GM23338 (cell line): ENCODE measurements around the gene RELL1. TPM values are rescaled to one million over a fixed set of nuclear protein-coding genes. Genes with fewer than 3 reads are reported as not detected.

Source experiments
- ATAC-seq: fragments of 200-7000 bp; cut with Tn5 transposase; 3 replicates; pipeline ENCODE4 v1.9.1; 2020
- DNase-seq: peaks from one replicate; pipeline ENCODE4 v3.0.0-alpha.2; 2015; ENCODE audit warnings: low spot score
- H2AFZ ChIP-seq: fragments of 200-600 bp; sonication (generic); 2 replicates; pipeline ENCODE4 v1.8.0; 2016; ENCODE audit warnings: antibody characterized with exemption, mild to moderate bottlenecking, moderate library complexity
- H3F3A ChIP-seq: fragments of 200-600 bp; sonication (generic); replicated peaks from 2 replicates; pipeline ENCODE4 v1.8.0; 2017; ENCODE audit warnings: antibody characterized with exemption, mixed run types, low read depth
- H3K27ac ChIP-seq: fragments of 200-600 bp; sonication (generic); 2 replicates; pipeline ENCODE4 v1.6.1; 2016; ENCODE audit warnings: low read depth
- H3K27me3 ChIP-seq: fragments of 200-600 bp; sonication (generic); 2 replicates; pipeline ENCODE4 v1.8.0; 2016; ENCODE audit warnings: mild to moderate bottlenecking, mixed run types, moderate library complexity; ENCODE audit not compliant: insufficient read depth
- H3K36me3 ChIP-seq: fragments of 200-600 bp; sonication (generic); 2 replicates; pipeline ENCODE4 v1.8.0; 2016; ENCODE audit warnings: mild to moderate bottlenecking; ENCODE audit not compliant: insufficient read depth
- H3K4me1 ChIP-seq: fragments of 200-600 bp; sonication (generic); 2 replicates; pipeline ENCODE4 v1.8.0; 2016; ENCODE audit warnings: mild to moderate bottlenecking, moderate library complexity; ENCODE audit not compliant: insufficient read depth
- H3K4me2 ChIP-seq: fragments of 200-600 bp; sonication (generic); 2 replicates; pipeline ENCODE4 v1.7.1; 2017; ENCODE audit warnings: mixed run types
- H3K4me3 ChIP-seq: fragments of 200-600 bp; sonication (generic); 2 replicates; pipeline ENCODE4 v1.6.1; 2016; ENCODE audit warnings: mixed run types
- H3K79me2 ChIP-seq: fragments of 200-600 bp; sonication (generic); replicated peaks from 2 replicates; pipeline ENCODE4 v1.8.0; 2017; ENCODE audit warnings: mild to moderate bottlenecking; ENCODE audit not compliant: insufficient read depth
- H3K9me2 ChIP-seq: fragments of 200-600 bp; sonication (generic); 2 replicates; pipeline ENCODE4 v1.8.0; 2017; ENCODE audit not compliant: insufficient read depth
- H4K20me1 ChIP-seq: fragments of 200-600 bp; sonication (generic); replicated peaks from 2 replicates; pipeline ENCODE4 v1.8.0; 2017; ENCODE audit warnings: mild to moderate bottlenecking; ENCODE audit not compliant: insufficient read depth
- H3K27ac Mint-ChIP-seq: 2 replicates; pipeline ENCODE4 v1.8.0; 2020; ENCODE audit warnings: inconsistent platforms, mild to moderate bottlenecking, moderate library complexity, mixed read lengths
- H3K27me3 Mint-ChIP-seq: 3 replicates; pipeline ENCODE4 v1.8.0; 2022; ENCODE audit warnings: low read depth, mild to moderate bottlenecking, moderate library complexity, mixed read lengths, inconsistent platforms; ENCODE audit not compliant: insufficient read depth, poor library complexity
- H3K36me3 Mint-ChIP-seq: 3 replicates; pipeline ENCODE4 v1.8.0; 2021; ENCODE audit warnings: low read depth, mild to moderate bottlenecking, inconsistent platforms, moderate library complexity, mixed read lengths
- H3K4me1 Mint-ChIP-seq: 3 replicates; pipeline ENCODE4 v1.8.0; 2020; ENCODE audit warnings: mild to moderate bottlenecking, inconsistent platforms, mixed read lengths
- H3K4me3 Mint-ChIP-seq: 3 replicates; pipeline ENCODE4 v1.8.0; 2021; ENCODE audit warnings: moderate library complexity, mild to moderate bottlenecking, inconsistent platforms, mixed read lengths
- H3K9me3 Mint-ChIP-seq: 3 replicates; pipeline ENCODE4 v1.8.0; 2020; ENCODE audit warnings: moderate library complexity, mild to moderate bottlenecking, inconsistent platforms, mixed read lengths
- CREB1 ChIP-seq: fragments of 250-450 bp; sonication (Bioruptor Pico); IDR thresholded peaks from 2 replicates; pipeline ENCODE4 v1.5.0; 2020; ENCODE audit warnings: low read depth, mild to moderate bottlenecking, moderate library complexity
- CTCF ChIP-seq, 2 experiments: fragments of 200-600 bp in 1 of 2; sonication (generic) in 1 of 2; conservative IDR thresholded peaks; 2 replicates each; pipeline versions ENCODE4 v1.5.1 to v1.6.1; 2016 to 2017; ENCODE audit warnings: antibody characterized with exemption in 2 of 2, low read depth in 2 of 2, mild to moderate bottlenecking in 2 of 2, moderate library complexity in 1 of 2
- ETS1 ChIP-seq: IDR thresholded peaks from 2 replicates; pipeline ENCODE4 v1.6.1; 2016; ENCODE audit warnings: antibody characterized with exemption
- EZH2 ChIP-seq: fragments of 200-600 bp; sonication (generic); IDR thresholded peaks from one replicate; pipeline ENCODE4 v1.8.0; 2017; ENCODE audit warnings: antibody characterized with exemption, mild to moderate bottlenecking, low read depth; ENCODE audit not compliant: unreplicated experiment
- EZH2phosphoT487 ChIP-seq: fragments of 200-600 bp; sonication (generic); IDR thresholded peaks from one replicate; pipeline ENCODE4 v1.8.1; 2018; ENCODE audit warnings: antibody characterized with exemption; ENCODE audit not compliant: unreplicated experiment
- JUNB ChIP-seq: IDR thresholded peaks from one replicate; pipeline ENCODE4 v1.6.1; 2016; ENCODE audit warnings: antibody characterized with exemption; ENCODE audit not compliant: unreplicated experiment
- NANOG ChIP-seq: IDR thresholded peaks from 2 replicates; pipeline ENCODE4 v1.6.1; 2016; ENCODE audit warnings: antibody characterized with exemption, borderline replicate concordance
- POLR2AphosphoS5 ChIP-seq: IDR thresholded peaks from 2 replicates; pipeline ENCODE4 v1.6.1; 2016; ENCODE audit warnings: antibody characterized with exemption, low read depth
- REST ChIP-seq: IDR thresholded peaks from one replicate; pipeline ENCODE4 v1.6.1; 2018; ENCODE audit warnings: antibody characterized with exemption; ENCODE audit not compliant: unreplicated experiment
- STAT1 ChIP-seq: IDR thresholded peaks from one replicate; pipeline ENCODE4 v1.6.1; 2016; ENCODE audit warnings: antibody characterized with exemption; ENCODE audit not compliant: unreplicated experiment
- ZNF114 ChIP-seq: fragments of 250-450 bp; sonication (Bioruptor Pico); IDR thresholded peaks from 2 replicates; pipeline ENCODE4 v1.5.0; 2020; ENCODE audit warnings: mild to moderate bottlenecking, moderate library complexity
- ZNF331 ChIP-seq: fragments of 250-450 bp; sonication (Bioruptor Pico); IDR thresholded peaks from 2 replicates; pipeline ENCODE4 v1.5.0; 2020; ENCODE audit warnings: low read depth, mild to moderate bottlenecking, moderate library complexity
- ZNF462 ChIP-seq: fragments of 250-450 bp; sonication (Bioruptor Pico); IDR thresholded peaks from 2 replicates; pipeline ENCODE4 v1.5.0; 2020; ENCODE audit warnings: mild to moderate bottlenecking, moderate library complexity
- polyA plus RNA-seq: library from polyadenylated mRNA; unstranded; fragments of >200 nt; fragmentation: Nextera tagmentation; extraction: Ambion mirVana; gene quantifications from 2 replicates; pipeline ENCODE4 v1.2.1, GENCODE V29; 2016
- total RNA-seq: library from RNA; depleted of rRNA; stranded (reverse); fragments of >200 nt; shearing (Covaris generic); gene quantifications from 2 replicates; pipeline ENCODE4 v1.2.3, GENCODE V29; 2014

The RELL1 gene
- total and polyA plus RNA-seq, 2 experiments from 2014 or later, result 2.8 to 28.5 TPM

- no peaks in the 10 kb centered on the region for H3K79me2 ChIP-seq
- Mint-ChIP-seq H3K4me1 (peaks cover 23% of the 10 kb centered on the region), H3K9me3 (peaks cover 6% of the 10 kb centered on the region), H3K27me3 (no peaks in the 10 kb centered on the region), H3K36me3 (no peaks in the 10 kb centered on the region; the same call in 2 of the 3 replicates), H3K27ac (no peak overlapping the region), H3K4me3 (no peak overlapping the region)
- TF ChIP-seq STAT1 (no peak), NANOG (no peak), EZH2 (no peak), ETS1 (no peak), ZNF331 (CRISPR knock-in tag) (no peak), ZNF114 (CRISPR knock-in tag) (no peak), CREB1 (CRISPR knock-in tag) (no peak), CTCF (conservative IDR thresholded peaks at IDR 0.05; ENCODE audit: low read depth in 2 of 2) (no peak), ZNF462 (CRISPR knock-in tag) (no peak), EZH2phosphoT487 (no peak), REST (no peak), POLR2AphosphoS5 (no peak), JUNB (no peak)
- H3K27ac ChIP-seq, result no peak overlapping the region
- H4K20me1 ChIP-seq, result no peaks in the 10 kb centered on the region
- no peak overlapping the region for H2AFZ ChIP-seq
- H3K4me2 ChIP-seq, result no peak overlapping the region
- H3K4me1 ChIP-seq, result peaks cover 16% of the 10 kb centered on the region
- ATAC-seq (no peak), DNase-seq (no peak)
- H3K4me3 ChIP-seq, result no peak overlapping the region
- no peaks in the 10 kb centered on the region for H3F3A ChIP-seq
- H3K9me2 ChIP-seq, result no peaks in the 10 kb centered on the region
- no peaks in the 10 kb centered on the region for H3K36me3 ChIP-seq
- H3K27me3 ChIP-seq, result peaks cover 2% of the 10 kb centered on the region
Observed at GRCh38 chr4:37693030-37693429, 6.9 kb upstream of the RELL1 start.
